HepG2 (cell line): ENCODE measurements around the gene SEC14L5. TPM values are rescaled to one million over a fixed set of nuclear protein-coding genes. Genes with fewer than 3 reads are reported as not detected.
A peak's percentile ranks its signal among the peaks of the same experiment; 100 is the strongest.

Source experiments
- BRD4 ChIP-seq: sonication (generic); formaldehyde crosslinking; IDR thresholded peaks from 2 replicates; pipeline ENCODE4 v1.4.0; 2020; ENCODE audit warnings: missing genetic modification reagents
- ETV6 ChIP-seq: sonication (generic); formaldehyde crosslinking; conservative IDR thresholded peaks from 2 replicates; pipeline ENCODE4 v1.4.0; 2020; ENCODE audit warnings: missing genetic modification reagents
- HCFC1 ChIP-seq: fragments of 150-350 bp; IDR thresholded peaks from 2 replicates; pipeline ENCODE4 v1.6.1; 2014; ENCODE audit warnings: low read depth, low read length
- NAIF1 ChIP-seq: sonication (generic); formaldehyde crosslinking; IDR thresholded peaks from 2 replicates; pipeline ENCODE4 v1.5.0; 2020; ENCODE audit warnings: mild to moderate bottlenecking, missing genetic modification reagents, borderline replicate concordance
- NKX3-1 ChIP-seq: sonication (generic); formaldehyde crosslinking; IDR thresholded peaks from 2 replicates; pipeline ENCODE4 v1.5.0; 2020; ENCODE audit warnings: missing genetic modification reagents
- PCBP1 ChIP-seq: fragments of 200-400 bp; formaldehyde crosslinking; IDR thresholded peaks from 2 replicates; pipeline ENCODE4 v1.6.1; 2017; ENCODE audit warnings: mild to moderate bottlenecking, low read depth, low read length, borderline replicate concordance
- RBM22 ChIP-seq: fragments of 200-400 bp; formaldehyde crosslinking; optimal IDR thresholded peaks from 2 replicates; pipeline ENCODE3; 2017; ENCODE audit warnings: mild to moderate bottlenecking, low read length, moderate library complexity
- SRSF4 ChIP-seq: fragments of 200-400 bp; formaldehyde crosslinking; IDR thresholded peaks from one replicate; pipeline ENCODE4 v1.6.1; 2018; ENCODE audit warnings: mild to moderate bottlenecking, low read depth, low read length, moderate library complexity; ENCODE audit not compliant: poor library complexity, severe bottlenecking
- SRY ChIP-seq: sonication (generic); formaldehyde crosslinking; IDR thresholded peaks from 2 replicates; pipeline ENCODE4 v1.8.0; 2022; ENCODE audit warnings: mild to moderate bottlenecking, missing genetic modification reagents
- ZNF557 ChIP-seq: sonication (generic); formaldehyde crosslinking; IDR thresholded peaks from 2 replicates; pipeline ENCODE4 v1.4.0; 2020; ENCODE audit warnings: missing genetic modification reagents
- ZNF558 ChIP-seq: sonication (generic); formaldehyde crosslinking; IDR thresholded peaks from 2 replicates; pipeline ENCODE4 v1.9.0; 2022; ENCODE audit warnings: mild to moderate bottlenecking, missing genetic modification reagents, borderline replicate concordance
- ZNF749 ChIP-seq: sonication (generic); formaldehyde crosslinking; IDR thresholded peaks from 2 replicates; pipeline ENCODE4 v1.8.0; 2022; ENCODE audit warnings: mild to moderate bottlenecking, missing genetic modification reagents, moderate library complexity, borderline replicate concordance
- ZSCAN30 ChIP-seq: sonication (generic); formaldehyde crosslinking; IDR thresholded peaks from 2 replicates; pipeline ENCODE4 v1.5.0; 2020; ENCODE audit warnings: mild to moderate bottlenecking, missing genetic modification reagents
- polyA plus RNA-seq, 8 experiments: library from polyadenylated mRNA; depleted of rRNA in 3 of 8; stranded (reverse) in 7 of 8; unstranded in 1 of 8; fragments of >200 nt; fragmentation: Illumina TruSeq in 4 of 8; extraction: Trizol in 4 of 8; gene quantifications; 2 replicates each; pipeline versions ENCODE4 v1.2.1 to v1.2.3, GENCODE V29; 2011 to 2016; ENCODE audit warnings: low read depth in 4 of 8, missing spikeins in 1 of 8, mixed read lengths in 1 of 8; ENCODE audit not compliant: insufficient read depth in 1 of 8
- total RNA-seq, 5 experiments: library from RNA; depleted of rRNA; stranded (reverse); fragments of >200 nt; fragmentation: Illumina TruSeq; extraction: Trizol; gene quantifications; 2 replicates each; pipeline ENCODE4 v1.2.3, GENCODE V29; 2016; ENCODE audit warnings: low read depth in 1 of 5
- TF ChIP-seq, protein P1 (sequence below): sonication (generic); formaldehyde crosslinking; IDR thresholded peaks from 2 replicates; pipeline ENCODE4 v1.4.0; 2020; ENCODE audit warnings: mild to moderate bottlenecking, missing genetic modification reagents, borderline replicate concordance
- TF ChIP-seq, protein P2 (sequence below), 2 experiments: IDR thresholded peaks; 2 replicates each; pipeline ENCODE4 v1.6.1; 2011 to 2012; ENCODE audit warnings: low read length in 2 of 2, borderline replicate concordance in 1 of 2, low read depth in 1 of 2, mild to moderate bottlenecking in 1 of 2, moderate library complexity in 1 of 2
- TF ChIP-seq, protein P3 (sequence below): sonication (generic); formaldehyde crosslinking; IDR thresholded peaks from 2 replicates; pipeline ENCODE4 v1.5.0; 2020; ENCODE audit warnings: missing genetic modification reagents

SEC14L5 gene
- total and polyA plus RNA-seq, 2 of the 13 experiments (the other 11 are each of a cell fraction or from before 2014, with no cell fraction given), result 0.40 to 0.42 TPM

DNA sequence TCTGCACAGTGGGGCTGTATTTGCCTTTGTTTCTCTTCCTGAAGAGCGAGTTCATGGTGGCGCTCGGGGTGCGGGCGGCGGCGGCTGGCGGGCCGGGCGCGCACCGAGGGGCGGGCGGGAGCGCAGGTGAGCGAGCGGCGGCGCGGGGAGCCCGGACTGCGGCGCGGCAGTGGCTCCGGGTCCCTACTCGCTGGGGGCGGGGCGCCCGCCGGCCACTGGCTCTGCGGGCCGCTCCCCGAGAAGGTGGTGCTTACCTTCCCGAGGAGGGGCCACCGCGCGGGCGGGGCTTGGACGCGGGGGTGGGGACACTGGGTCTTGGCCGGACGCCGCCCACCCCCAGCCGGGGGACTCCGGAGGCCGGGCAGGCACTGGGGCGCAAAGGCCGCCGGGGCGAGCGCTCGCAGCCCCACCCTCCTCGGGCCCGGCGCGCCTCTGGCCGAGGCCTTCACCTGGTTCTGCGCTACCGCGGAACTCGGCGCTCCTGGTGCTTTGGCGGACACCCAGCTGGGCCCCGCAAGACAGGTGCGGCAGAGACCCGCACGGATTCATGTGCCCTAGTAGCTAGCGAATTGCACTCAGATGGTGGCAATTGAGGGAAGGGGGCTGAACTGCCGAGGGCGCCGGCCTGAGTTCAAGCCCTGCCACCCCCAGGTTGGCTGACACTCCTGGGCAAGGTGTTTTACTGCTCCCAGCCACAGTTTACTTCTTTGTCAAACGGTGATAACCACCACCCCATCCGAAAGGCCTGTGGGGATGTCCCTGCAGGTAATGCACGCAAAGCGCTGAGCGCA, 20.9 kb upstream of the SEC14L5 start, which contains the start of gene PPL (continued):
- TF ChIP-seq, protein P1, sequence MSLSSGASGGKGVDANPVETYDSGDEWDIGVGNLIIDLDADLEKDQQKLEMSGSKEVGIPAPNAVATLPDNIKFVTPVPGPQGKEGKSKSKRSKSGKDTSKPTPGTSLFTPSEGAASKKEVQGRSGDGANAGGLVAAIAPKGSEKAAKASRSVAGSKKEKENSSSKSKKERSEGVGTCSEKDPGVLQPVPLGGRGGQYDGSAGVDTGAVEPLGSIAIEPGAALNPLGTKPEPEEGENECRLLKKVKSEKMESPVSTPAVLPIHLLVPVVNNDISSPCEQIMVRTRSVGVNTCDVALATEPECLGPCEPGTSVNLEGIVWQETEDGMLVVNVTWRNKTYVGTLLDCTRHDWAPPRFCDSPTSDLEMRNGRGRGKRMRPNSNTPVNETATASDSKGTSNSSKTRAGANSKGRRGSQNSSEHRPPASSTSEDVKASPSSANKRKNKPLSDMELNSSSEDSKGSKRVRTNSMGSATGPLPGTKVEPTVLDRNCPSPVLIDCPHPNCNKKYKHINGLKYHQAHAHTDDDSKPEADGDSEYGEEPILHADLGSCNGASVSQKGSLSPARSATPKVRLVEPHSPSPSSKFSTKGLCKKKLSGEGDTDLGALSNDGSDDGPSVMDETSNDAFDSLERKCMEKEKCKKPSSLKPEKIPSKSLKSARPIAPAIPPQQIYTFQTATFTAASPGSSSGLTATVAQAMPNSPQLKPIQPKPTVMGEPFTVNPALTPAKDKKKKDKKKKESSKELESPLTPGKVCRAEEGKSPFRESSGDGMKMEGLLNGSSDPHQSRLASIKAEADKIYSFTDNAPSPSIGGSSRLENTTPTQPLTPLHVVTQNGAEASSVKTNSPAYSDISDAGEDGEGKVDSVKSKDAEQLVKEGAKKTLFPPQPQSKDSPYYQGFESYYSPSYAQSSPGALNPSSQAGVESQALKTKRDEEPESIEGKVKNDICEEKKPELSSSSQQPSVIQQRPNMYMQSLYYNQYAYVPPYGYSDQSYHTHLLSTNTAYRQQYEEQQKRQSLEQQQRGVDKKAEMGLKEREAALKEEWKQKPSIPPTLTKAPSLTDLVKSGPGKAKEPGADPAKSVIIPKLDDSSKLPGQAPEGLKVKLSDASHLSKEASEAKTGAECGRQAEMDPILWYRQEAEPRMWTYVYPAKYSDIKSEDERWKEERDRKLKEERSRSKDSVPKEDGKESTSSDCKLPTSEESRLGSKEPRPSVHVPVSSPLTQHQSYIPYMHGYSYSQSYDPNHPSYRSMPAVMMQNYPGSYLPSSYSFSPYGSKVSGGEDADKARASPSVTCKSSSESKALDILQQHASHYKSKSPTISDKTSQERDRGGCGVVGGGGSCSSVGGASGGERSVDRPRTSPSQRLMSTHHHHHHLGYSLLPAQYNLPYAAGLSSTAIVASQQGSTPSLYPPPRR, result 0 out of 2 replicates have a peak, but pooled peaks have one; percentile 61
- TF ChIP-seq RBM22 (no peak), SRY (CRISPR knock-in tag) (0 out of 2 replicates have a peak, but pooled peaks have one; percentile 5), NKX3-1 (CRISPR knock-in tag) (no peak), SRSF4 (no peak), NAIF1 (0 out of 2 replicates have a peak, but pooled peaks have one; percentile 5), PCBP1 (no peak), ZSCAN30 (CRISPR knock-in tag) (no peak), ZNF557 (CRISPR knock-in tag) (no peak), ZNF558 (0 out of 2 replicates have a peak, but pooled peaks have one; percentile 20), ZNF749 (no peak), BRD4 (CRISPR knock-in tag) (no peak), ETV6 (CRISPR knock-in tag) (peak; percentile 68; the same call in 1 of the 2 replicates), HCFC1 (no peak)
- TF ChIP-seq, protein P2, sequence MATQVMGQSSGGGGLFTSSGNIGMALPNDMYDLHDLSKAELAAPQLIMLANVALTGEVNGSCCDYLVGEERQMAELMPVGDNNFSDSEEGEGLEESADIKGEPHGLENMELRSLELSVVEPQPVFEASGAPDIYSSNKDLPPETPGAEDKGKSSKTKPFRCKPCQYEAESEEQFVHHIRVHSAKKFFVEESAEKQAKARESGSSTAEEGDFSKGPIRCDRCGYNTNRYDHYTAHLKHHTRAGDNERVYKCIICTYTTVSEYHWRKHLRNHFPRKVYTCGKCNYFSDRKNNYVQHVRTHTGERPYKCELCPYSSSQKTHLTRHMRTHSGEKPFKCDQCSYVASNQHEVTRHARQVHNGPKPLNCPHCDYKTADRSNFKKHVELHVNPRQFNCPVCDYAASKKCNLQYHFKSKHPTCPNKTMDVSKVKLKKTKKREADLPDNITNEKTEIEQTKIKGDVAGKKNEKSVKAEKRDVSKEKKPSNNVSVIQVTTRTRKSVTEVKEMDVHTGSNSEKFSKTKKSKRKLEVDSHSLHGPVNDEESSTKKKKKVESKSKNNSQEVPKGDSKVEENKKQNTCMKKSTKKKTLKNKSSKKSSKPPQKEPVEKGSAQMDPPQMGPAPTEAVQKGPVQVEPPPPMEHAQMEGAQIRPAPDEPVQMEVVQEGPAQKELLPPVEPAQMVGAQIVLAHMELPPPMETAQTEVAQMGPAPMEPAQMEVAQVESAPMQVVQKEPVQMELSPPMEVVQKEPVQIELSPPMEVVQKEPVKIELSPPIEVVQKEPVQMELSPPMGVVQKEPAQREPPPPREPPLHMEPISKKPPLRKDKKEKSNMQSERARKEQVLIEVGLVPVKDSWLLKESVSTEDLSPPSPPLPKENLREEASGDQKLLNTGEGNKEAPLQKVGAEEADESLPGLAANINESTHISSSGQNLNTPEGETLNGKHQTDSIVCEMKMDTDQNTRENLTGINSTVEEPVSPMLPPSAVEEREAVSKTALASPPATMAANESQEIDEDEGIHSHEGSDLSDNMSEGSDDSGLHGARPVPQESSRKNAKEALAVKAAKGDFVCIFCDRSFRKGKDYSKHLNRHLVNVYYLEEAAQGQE (IDR thresholded peaks at IDR 0.05; ENCODE audit: borderline replicate concordance in 1 of 2, low read depth in 1 of 2, low read length in 2 of 2), result 0 out of 4 replicates have a peak, but pooled peaks of 1 of the 2 experiments have one; percentile 20
- TF ChIP-seq, protein P3, sequence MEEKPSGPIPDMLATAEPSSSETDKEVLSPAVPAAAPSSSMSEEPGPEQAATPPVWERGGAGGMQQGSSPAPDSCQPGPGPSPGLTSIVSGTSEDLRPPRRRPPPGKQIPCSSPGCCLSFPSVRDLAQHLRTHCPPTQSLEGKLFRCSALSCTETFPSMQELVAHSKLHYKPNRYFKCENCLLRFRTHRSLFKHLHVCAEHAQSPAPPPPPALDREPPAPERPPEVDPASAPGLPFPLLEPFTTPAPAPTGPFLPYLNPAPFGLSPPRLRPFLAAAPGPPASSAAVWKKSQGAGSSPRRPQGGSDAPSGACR (CRISPR knock-in tag), result no peak; the same call in 1 of the 2 replicates
